Parathyroid adenoma (tissue), 2 donors: ENCODE results near the gene TRMT5.

ENCODE experiments used
- H2AFZ ChIP-seq: fragments of 300-600 bp; sonication (generic); one replicate; pipeline ENCODE4 v1.7.0; 2017; ENCODE audit warnings: antibody characterized with exemption, mild to moderate bottlenecking
- H3K27ac ChIP-seq: fragments of 300-600 bp; sonication (generic); one replicate; pipeline ENCODE4 v1.7.0; 2017
- H3K27me3 ChIP-seq: fragments of 300-600 bp; sonication (generic); one replicate; pipeline ENCODE4 v1.7.0; 2017; ENCODE audit warnings: low read length; ENCODE audit not compliant: control insufficient read depth, insufficient read depth
- H3K36me3 ChIP-seq: fragments of 300-600 bp; sonication (generic); one replicate; pipeline ENCODE4 v1.7.0; 2017; ENCODE audit warnings: low read length; ENCODE audit not compliant: control insufficient read depth, insufficient read depth
- H3K4me1 ChIP-seq: fragments of 300-600 bp; sonication (generic); one replicate; pipeline ENCODE4 v1.7.0; 2017; ENCODE audit warnings: control low read depth
- H3K4me2 ChIP-seq: fragments of 300-600 bp; sonication (generic); one replicate; pipeline ENCODE4 v1.7.0; 2017; ENCODE audit warnings: low read length
- H3K4me3 ChIP-seq: fragments of 300-600 bp; sonication (generic); one replicate; pipeline ENCODE4 v1.7.0; 2017; ENCODE audit warnings: low read depth, low read length
- H3K79me2 ChIP-seq: fragments of 300-600 bp; sonication (generic); one replicate; pipeline ENCODE4 v1.7.0; 2017; ENCODE audit warnings: control low read depth
- H3K9ac ChIP-seq: fragments of 300-600 bp; sonication (generic); one replicate; pipeline ENCODE4 v1.7.0; 2017; ENCODE audit warnings: mild to moderate bottlenecking
- H3K9me3 ChIP-seq: fragments of 300-600 bp; sonication (generic); one replicate; pipeline ENCODE4 v1.7.0; 2017; ENCODE audit warnings: low read length; ENCODE audit not compliant: control insufficient read depth
- CTCF ChIP-seq: fragments of 300-600 bp; sonication (generic); IDR thresholded peaks from one replicate; pipeline ENCODE4 v1.7.0; 2017; ENCODE audit warnings: antibody characterized with exemption, mild to moderate bottlenecking
- donor health status: primary hyperparathyroidism.

The TRMT5 gene

DNA sequence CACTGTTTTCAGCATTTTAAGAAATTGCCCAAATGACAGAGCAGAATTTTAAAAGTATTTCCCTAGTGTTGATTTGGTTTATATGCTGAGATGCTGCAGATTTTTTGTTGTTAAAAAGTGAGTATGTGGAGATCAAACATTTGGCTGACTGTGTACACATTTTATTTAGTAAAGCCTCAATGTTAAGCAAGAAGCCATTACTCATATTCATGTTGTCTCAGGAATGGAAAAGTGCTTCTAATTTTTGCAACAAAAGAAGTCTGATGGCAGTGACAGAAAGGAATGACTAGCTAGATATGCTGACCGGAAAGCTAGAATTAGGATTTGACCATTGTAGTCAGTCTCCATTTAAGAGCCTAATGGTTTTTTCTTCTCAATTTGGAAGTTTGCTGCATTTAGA lies 22.7 kb upstream of the TRMT5 start:
- Histone ChIP-seq H3K27ac (no peak overlapping the region), H3K9ac (no peak overlapping the region), H2AFZ (no peak overlapping the region), H3K79me2 (peaks cover 2% of the 10 kb centered on the region), H3K27me3 (no peaks in the 10 kb centered on the region), H3K9me3 (no peaks in the 10 kb centered on the region), H3K4me2 (no peak overlapping the region), H3K4me1 (no peaks in the 10 kb centered on the region), H3K36me3 (no peaks in the 10 kb centered on the region), H3K4me3 (no peak overlapping the region)
- TF ChIP-seq CTCF: no peak

- Histone ChIP-seq H3K27me3 (no peaks in the 10 kb centered on the region), H3K27ac (no peak overlapping the region), H3K9ac (no peak overlapping the region), H3K79me2 (peaks cover 11% of the 10 kb centered on the region), H3K9me3 (no peaks in the 10 kb centered on the region), H2AFZ (no peak overlapping the region), H3K4me1 (no peaks in the 10 kb centered on the region), H3K36me3 (no peaks in the 10 kb centered on the region), H3K4me2 (no peak overlapping the region), H3K4me3 (no peak overlapping the region)
- TF ChIP-seq CTCF: no peak
Measured at GRCh38 chr14:60999536-60999935, 18.7 kb upstream of the TRMT5 start.

GRCh38 chr14:60998617-60999016 lies 17.7 kb upstream of the TRMT5 start:
- Histone ChIP-seq H3K4me3 (no peak overlapping the region), H3K4me2 (no peak overlapping the region), H2AFZ (no peak overlapping the region), H3K4me1 (no peaks in the 10 kb centered on the region), H3K36me3 (no peaks in the 10 kb centered on the region), H3K9ac (no peak overlapping the region), H3K9me3 (no peaks in the 10 kb centered on the region), H3K27me3 (no peaks in the 10 kb centered on the region), H3K79me2 (peaks cover 18% of the 10 kb centered on the region), H3K27ac (no peak overlapping the region)
- no peak for TF ChIP-seq CTCF

- no peak overlapping the region for H3K4me2 ChIP-seq
- no peaks in the 10 kb centered on the region for H3K9me3 ChIP-seq
- H3K9ac ChIP-seq: no peak overlapping the region
- H3K36me3 ChIP-seq: no peaks in the 10 kb centered on the region
- H3K27ac ChIP-seq: no peak overlapping the region
- peaks cover 4% of the 10 kb centered on the region for H3K4me1 ChIP-seq
- no peaks in the 10 kb centered on the region for H3K27me3 ChIP-seq
- H3K79me2 ChIP-seq: peaks cover 48% of the 10 kb centered on the region
- no peak overlapping the region for H2AFZ ChIP-seq
- H3K4me3 ChIP-seq: no peak overlapping the region
- TF ChIP-seq CTCF: no peak
Measured at GRCh38 chr14:60989599-60989998, 8.7 kb upstream of the TRMT5 start.

GRCh38 chr14:60986500-60986899 lies 5.6 kb upstream of the TRMT5 start:
- Histone ChIP-seq H3K4me2 (no peak overlapping the region), H3K79me2 (peaks cover 45% of the 10 kb centered on the region), H3K27me3 (no peaks in the 10 kb centered on the region), H3K4me3 (no peak overlapping the region), H3K4me1 (peaks cover 4% of the 10 kb centered on the region), H3K36me3 (no peaks in the 10 kb centered on the region), H3K9me3 (no peaks in the 10 kb centered on the region), H3K27ac (no peak overlapping the region), H2AFZ (no peak overlapping the region), H3K9ac (no peak overlapping the region)
- TF ChIP-seq CTCF: no peak
